ENCODE data around the gene SUMO2. TPM values are rescaled to one million over a fixed set of nuclear protein-coding genes. Genes with fewer than 3 reads are reported as not detected.

SUMO2 gene
- total RNA-seq, 1 donor from 2014 or later, result 76.0 TPM

- no peak for TF ChIP-seq CTCF (IDR thresholded peaks at IDR 0.05; ENCODE audit: insufficient read depth, low read length, poor library complexity, severe bottlenecking)
- peak; percentile 52 for DNase-seq (ENCODE audit: low read depth)
These were observed 8.8 kb upstream of the SUMO2 start for GRCh38 chr17:75191584-75191983.

GRCh38 chr17:75188614-75189013 lies 5.9 kb upstream of the SUMO2 start:
- no peaks in the 10 kb centered on the region for H3K36me3 ChIP-seq (ENCODE audit: control insufficient read depth, insufficient read depth, low read length)
- H3K4me3 ChIP-seq (ENCODE audit: low read depth, low read length), result no peak overlapping the region
- TF ChIP-seq CTCF (IDR thresholded peaks at IDR 0.05; ENCODE audit: insufficient read depth, low read length, poor library complexity, severe bottlenecking), result no peak
- DNase-seq (ENCODE audit: low read depth), result no peak
- H3K27me3 ChIP-seq (ENCODE audit: control insufficient read depth, insufficient read depth, low read length), result no peaks in the 10 kb centered on the region

More at GRCh38 chr17:75191584-75191983, 8.8 kb upstream of the SUMO2 start:
- Histone ChIP-seq H3K27me3 (ENCODE audit: control insufficient read depth, insufficient read depth, low read length) (no peaks in the 10 kb centered on the region), H3K4me3 (ENCODE audit: low read depth, low read length) (no peak overlapping the region), H3K36me3 (ENCODE audit: control insufficient read depth, insufficient read depth, low read length) (no peaks in the 10 kb centered on the region)

GRCh38 chr17:75183999-75184884 lies 1.5 kb upstream of the SUMO2 start:
- no peak overlapping the region for H3K4me3 ChIP-seq (ENCODE audit: low read depth, low read length)
- no peaks in the 10 kb centered on the region for H3K27me3 ChIP-seq (ENCODE audit: control insufficient read depth, insufficient read depth, low read length)
- no peaks in the 10 kb centered on the region for H3K36me3 ChIP-seq (ENCODE audit: control insufficient read depth, insufficient read depth, low read length)
- no peak for DNase-seq (ENCODE audit: low read depth)
- TF ChIP-seq CTCF (IDR thresholded peaks at IDR 0.05; ENCODE audit: insufficient read depth, low read length, poor library complexity, severe bottlenecking), result no peak

GRCh38 chr17:75182319-75182568 lies 515 bp downstream of the SUMO2 start:
- no peak for TF ChIP-seq CTCF (IDR thresholded peaks at IDR 0.05; ENCODE audit: insufficient read depth, low read length, poor library complexity, severe bottlenecking)
- H3K4me3 ChIP-seq (ENCODE audit: low read depth, low read length), result peak overlapping the region; percentile 98
- H3K36me3 ChIP-seq (ENCODE audit: control insufficient read depth, insufficient read depth, low read length), result no peaks in the 10 kb centered on the region
- DNase-seq (ENCODE audit: low read depth), result no peak
- H3K27me3 ChIP-seq (ENCODE audit: control insufficient read depth, insufficient read depth, low read length), result no peaks in the 10 kb centered on the region

GRCh38 chr17:75181608-75182318 lies 996 bp downstream of the SUMO2 start:
- Histone ChIP-seq H3K4me3 (ENCODE audit: low read depth, low read length) (peak overlapping the region; percentile 98), H3K27me3 (ENCODE audit: control insufficient read depth, insufficient read depth, low read length) (no peaks in the 10 kb centered on the region), H3K36me3 (ENCODE audit: control insufficient read depth, insufficient read depth, low read length) (no peaks in the 10 kb centered on the region)
- no peak for DNase-seq (ENCODE audit: low read depth)
- TF ChIP-seq CTCF (IDR thresholded peaks at IDR 0.05; ENCODE audit: insufficient read depth, low read length, poor library complexity, severe bottlenecking), result no peak

Data from kidney epithelial cell (primary cell).